ENCODE measurements around the gene PTAR1. TPM values are rescaled to one million over a fixed set of nuclear protein-coding genes. Genes with fewer than 3 reads are reported as not detected.

Gene PTAR1
- total RNA-seq, 6 donors from 2014 or later: 28.5 to 94.3 (median 48.6) TPM

GRCh38 chr9:69745716-69746437 is 13.9 kb downstream of the PTAR1 start:
- no peak for DNase-seq

DNA sequence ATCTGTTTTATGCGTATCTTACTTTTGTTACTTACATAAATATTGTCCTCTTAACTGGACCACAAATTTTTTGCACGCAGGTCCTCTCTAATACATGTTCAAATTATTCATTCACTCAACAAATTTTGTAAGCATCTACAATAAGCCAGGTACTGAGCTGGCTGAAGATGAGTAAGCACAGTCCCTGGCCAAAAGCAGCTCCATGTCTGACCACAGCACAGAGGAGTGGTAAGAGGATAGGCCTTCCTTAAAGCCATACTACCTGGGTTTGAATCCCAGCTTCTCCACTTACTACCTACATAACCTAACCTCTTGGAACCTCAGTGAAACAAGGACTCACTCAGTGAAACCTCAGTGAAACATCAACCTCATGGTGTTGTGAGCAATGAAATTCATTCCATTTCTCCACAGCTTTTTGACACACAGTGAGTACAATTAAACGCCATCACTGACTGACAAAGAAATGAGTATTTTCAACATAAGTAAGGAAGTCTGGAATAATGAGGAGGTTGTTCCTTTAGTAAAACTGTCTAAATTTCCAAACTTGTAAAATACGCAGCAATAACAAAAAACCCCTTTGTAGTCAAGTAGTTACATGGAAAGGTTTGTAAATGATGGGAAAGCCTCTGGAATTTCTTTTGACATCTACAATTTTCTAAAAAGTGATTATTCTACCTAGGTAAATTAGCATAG is 15.0 kb downstream of the PTAR1 start:
- peaks cover 0 to 31% (median 0%) of the 10 kb centered on the region in 4 donors for H3K36me3 ChIP-seq
- DNase-seq (no peak), ATAC-seq (ENCODE audit: low FRiP score in 2 of 2) (no peak)
- no peak overlapping the region for H3K4me3 ChIP-seq
- no peaks in the 10 kb centered on the region for H3K27me3 ChIP-seq
- no peaks in the 10 kb centered on the region for H3K9me3 ChIP-seq
- TF ChIP-seq POLR2AphosphoS5 (IDR thresholded peaks at IDR 0.05): no peak
- no peak for TF ChIP-seq POLR2A (IDR thresholded peaks at IDR 0.05)
- no peak for TF ChIP-seq EP300 (IDR thresholded peaks at IDR 0.05)
- TF ChIP-seq, protein P1, sequence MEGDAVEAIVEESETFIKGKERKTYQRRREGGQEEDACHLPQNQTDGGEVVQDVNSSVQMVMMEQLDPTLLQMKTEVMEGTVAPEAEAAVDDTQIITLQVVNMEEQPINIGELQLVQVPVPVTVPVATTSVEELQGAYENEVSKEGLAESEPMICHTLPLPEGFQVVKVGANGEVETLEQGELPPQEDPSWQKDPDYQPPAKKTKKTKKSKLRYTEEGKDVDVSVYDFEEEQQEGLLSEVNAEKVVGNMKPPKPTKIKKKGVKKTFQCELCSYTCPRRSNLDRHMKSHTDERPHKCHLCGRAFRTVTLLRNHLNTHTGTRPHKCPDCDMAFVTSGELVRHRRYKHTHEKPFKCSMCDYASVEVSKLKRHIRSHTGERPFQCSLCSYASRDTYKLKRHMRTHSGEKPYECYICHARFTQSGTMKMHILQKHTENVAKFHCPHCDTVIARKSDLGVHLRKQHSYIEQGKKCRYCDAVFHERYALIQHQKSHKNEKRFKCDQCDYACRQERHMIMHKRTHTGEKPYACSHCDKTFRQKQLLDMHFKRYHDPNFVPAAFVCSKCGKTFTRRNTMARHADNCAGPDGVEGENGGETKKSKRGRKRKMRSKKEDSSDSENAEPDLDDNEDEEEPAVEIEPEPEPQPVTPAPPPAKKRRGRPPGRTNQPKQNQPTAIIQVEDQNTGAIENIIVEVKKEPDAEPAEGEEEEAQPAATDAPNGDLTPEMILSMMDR (IDR thresholded peaks at IDR 0.05): no peak
- H3K27ac ChIP-seq: peak overlapping the region in 1 of 4 donors; percentile 58
- WGBS, 2 donors: 97 to 99% methylated on average over 4 of the region's 4 CpGs
- H3K4me1 ChIP-seq: peaks cover 6 to 21% (median 8%) of the 10 kb centered on the region in 4 donors

More at GRCh38 chr9:69745716-69746437, 13.9 kb downstream of the PTAR1 start:
- Histone ChIP-seq H3K4me3 (no peak overlapping the region), H3K27me3 (no peaks in the 10 kb centered on the region), H3K4me1 (peaks cover 6 to 21% (median 8%) of the 10 kb centered on the region in 4 donors), H3K9me3 (no peaks in the 10 kb centered on the region), H3K27ac (peak overlapping the region in 2 of 4 donors; percentile 24 to 58), H3K36me3 (peaks cover 0 to 37% (median 0%) of the 10 kb centered on the region in 4 donors)
- 50 to 60% methylated on average over 3 of the region's 3 CpGs for WGBS, 2 donors
- TF ChIP-seq POLR2AphosphoS5 (IDR thresholded peaks at IDR 0.05): no peak
- TF ChIP-seq, protein P1 (IDR thresholded peaks at IDR 0.05): peak in 1 of 6 experiments; percentile 21
- TF ChIP-seq EP300 (IDR thresholded peaks at IDR 0.05): no peak
- no peak for TF ChIP-seq POLR2A (IDR thresholded peaks at IDR 0.05)
- peak in 1 of 2 donors; percentile 17 for ATAC-seq (ENCODE audit: low FRiP score in 2 of 2)

GRCh38 chr9:69743930-69744329 is 15.9 kb downstream of the PTAR1 start:
- H3K27me3 ChIP-seq: no peaks in the 10 kb centered on the region
- DNase-seq (no peak), ATAC-seq (ENCODE audit: low FRiP score in 2 of 2) (no peak)
- peaks cover 6 to 21% (median 8%) of the 10 kb centered on the region in 4 donors for H3K4me1 ChIP-seq
- no peak overlapping the region for H3K4me3 ChIP-seq
- H3K27ac ChIP-seq: no peak overlapping the region
- 96 to 97% methylated on average over 5 of the region's 5 CpGs for WGBS, 2 donors
- no peaks in the 10 kb centered on the region for H3K9me3 ChIP-seq
- TF ChIP-seq POLR2A (IDR thresholded peaks at IDR 0.05): no peak
- TF ChIP-seq, protein P1 (IDR thresholded peaks at IDR 0.05): no peak
- TF ChIP-seq POLR2AphosphoS5 (IDR thresholded peaks at IDR 0.05): no peak
- TF ChIP-seq EP300 (IDR thresholded peaks at IDR 0.05): no peak
- H3K36me3 ChIP-seq: peaks cover 0 to 25% (median 0%) of the 10 kb centered on the region in 4 donors

DNA sequence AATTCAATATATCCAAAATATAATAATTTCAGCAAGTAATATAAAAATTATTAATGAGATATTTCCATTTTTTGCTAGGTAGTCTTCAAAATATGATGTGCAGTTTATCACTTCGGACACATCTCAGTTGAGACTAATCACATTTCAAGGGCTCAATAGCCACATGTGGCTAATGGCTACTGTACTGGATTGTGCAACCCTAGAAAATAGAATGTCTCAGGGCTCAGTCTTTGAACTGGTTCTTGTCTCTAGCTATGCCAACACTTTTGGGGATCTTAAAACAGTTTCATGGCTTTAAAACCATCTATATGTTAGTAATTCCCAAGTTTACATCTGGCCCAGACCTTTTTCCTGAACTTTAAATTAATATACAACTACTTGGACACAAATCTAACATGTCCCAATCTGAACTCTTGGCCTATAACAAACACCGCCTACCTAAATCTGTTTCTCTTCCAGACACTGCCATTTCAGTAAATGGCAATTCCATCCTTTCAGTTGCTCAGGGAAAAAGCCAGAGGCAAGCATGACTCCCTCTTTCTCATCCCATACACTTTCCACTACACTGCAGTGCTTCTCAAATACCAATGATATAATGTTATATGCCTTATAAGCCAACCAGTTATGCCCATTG is 18.8 kb downstream of the PTAR1 start:
- TF ChIP-seq POLR2AphosphoS5 (IDR thresholded peaks at IDR 0.05) (no peak), EP300 (IDR thresholded peaks at IDR 0.05) (no peak), POLR2A (IDR thresholded peaks at IDR 0.05) (no peak)
- TF ChIP-seq, protein P1 (IDR thresholded peaks at IDR 0.05): no peak
- H3K9me3 ChIP-seq: no peaks in the 10 kb centered on the region
- 92 to 96% methylated on average over 2 of the region's 2 CpGs for WGBS, 2 donors
- no peak overlapping the region for H3K27ac ChIP-seq
- no peaks in the 10 kb centered on the region for H3K27me3 ChIP-seq
- H3K4me3 ChIP-seq: no peak overlapping the region
- peaks cover 0 to 12% (median 2%) of the 10 kb centered on the region in 4 donors for H3K36me3 ChIP-seq
- no peak for ATAC-seq (ENCODE audit: low FRiP score in 2 of 2)
- DNase-seq: no peak
- H3K4me1 ChIP-seq: peaks cover 0 to 9% (median 3%) of the 10 kb centered on the region in 4 donors

All from upper lobe of left lung (tissue), 6 donors.